Measurements from ENCODE around the gene BMP7.
"Not testable (repeated sequence)": the region's sequence is repeated elsewhere in the genome, so short reads cannot be mapped to it uniquely, and the experiment has no call there.

BMP7 gene

DNA sequence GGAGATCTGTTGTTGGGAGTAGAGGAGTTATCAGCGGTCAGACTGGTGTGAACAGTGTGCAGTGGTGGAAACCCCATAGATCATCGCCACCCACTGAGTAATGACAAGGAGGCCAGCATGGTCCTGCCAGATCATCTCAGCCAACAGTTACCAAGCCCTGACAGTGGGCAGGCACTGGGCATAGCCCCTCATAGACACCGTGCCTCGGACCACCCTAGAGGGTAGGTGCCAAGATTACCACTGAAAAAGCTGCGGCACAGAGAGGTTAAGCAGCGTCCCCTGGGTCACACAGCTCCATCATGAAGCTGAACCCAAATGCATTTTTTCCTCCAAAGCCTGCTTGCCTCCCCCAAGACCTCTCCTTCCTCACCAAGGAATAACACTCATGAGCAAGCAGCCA lies 21.5 kb upstream of the BMP7 start:
- no peak for DNase-seq (ENCODE audit: low read depth)

DNA sequence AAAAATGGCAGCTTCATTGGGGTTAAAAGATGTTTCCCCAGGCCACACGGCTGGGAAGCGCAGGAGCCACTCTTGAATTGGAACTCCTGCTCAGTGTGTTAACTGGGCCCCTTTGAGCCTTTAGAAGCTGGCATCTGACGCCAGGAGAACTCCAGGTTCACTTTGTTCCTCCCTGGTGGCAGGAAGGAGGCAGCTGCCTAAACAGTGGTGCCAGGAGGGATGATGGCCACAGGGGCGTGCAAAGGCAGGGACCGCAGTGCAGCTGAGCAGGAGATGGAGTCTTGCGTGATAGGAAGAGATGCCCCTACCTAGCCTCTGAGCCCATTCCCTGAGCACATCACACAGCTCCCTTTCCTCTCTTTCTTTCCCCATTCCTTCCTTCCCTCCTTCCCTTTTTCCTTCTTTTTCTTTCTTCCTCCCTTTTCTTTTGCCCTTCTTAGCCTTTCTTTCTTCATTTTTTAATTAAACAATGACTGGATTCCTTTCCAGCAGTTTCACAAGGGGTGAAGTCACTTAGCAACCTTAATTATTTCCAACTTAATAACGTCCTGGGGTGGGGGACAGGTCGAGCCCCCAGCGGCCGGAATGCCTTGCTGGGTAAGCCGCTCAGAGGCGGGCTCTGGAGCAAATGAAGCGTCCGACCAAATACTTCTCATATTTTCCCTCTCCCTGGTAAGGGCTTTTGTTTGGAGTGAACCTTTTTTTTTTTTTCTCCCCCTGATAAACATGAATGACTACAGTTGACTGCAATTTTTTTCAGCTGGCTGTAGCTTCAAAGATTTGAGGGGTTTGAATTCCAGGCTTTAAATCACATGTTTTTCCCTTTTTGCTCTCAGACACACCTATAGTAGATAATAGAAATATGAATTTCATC lies 20.8 kb upstream of the BMP7 start:
- no peak for DNase-seq (ENCODE audit: low read depth)

DNA sequence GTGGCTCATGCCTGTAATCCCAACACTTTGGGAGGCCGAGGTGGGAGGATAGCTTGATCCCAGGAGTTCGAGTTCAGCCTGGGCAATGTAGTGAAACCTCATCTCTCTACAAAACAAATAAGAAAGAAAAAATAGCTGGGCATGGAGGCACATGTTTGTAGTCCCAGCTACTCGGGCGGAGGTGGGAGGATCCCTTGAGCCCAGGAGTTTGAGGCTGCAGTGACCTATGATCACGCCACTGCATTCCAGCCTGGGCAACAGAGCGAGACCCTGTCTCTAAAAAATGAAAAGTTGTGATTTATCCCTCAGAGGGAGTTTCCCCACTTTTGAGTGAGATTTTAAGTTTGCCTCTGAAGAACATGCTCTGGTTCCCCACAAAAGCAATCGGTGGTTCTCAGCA lies 17.4 kb upstream of the BMP7 start:
- no peak for DNase-seq (ENCODE audit: low read depth)

DNA sequence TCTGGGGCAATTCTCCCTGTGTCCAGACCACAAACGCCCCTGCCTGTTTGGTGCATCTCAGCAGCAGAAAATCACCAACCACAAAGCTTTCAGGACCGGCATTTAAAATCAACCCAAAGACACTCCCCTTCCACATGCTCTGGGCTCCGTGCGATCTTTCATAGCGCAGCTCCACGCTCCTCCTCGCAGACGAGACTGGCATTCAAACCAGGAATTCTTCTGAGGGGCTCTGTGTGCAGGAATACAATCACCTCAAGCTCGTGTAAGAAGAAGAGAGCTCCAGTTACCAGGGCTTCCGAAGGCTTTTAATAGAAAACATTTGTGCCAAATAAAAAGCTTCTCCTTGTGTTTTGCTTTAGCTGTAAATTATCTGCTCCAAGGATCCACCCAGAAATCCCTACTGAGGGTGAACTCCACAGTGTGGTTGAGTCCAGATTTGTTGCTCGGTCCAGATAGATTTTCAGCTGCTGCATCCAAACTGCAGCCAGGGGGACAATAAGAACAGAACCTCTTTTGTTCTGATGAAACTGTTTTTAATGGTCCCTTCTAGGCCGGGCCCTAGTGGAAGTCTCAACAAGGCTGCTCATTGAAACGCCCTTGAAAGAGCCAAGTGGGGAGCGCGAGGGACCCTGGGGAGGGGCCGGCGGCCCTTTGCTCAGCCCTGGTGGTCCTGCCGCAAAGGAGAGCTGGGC lies 16.4 kb upstream of the BMP7 start:
- no peak for DNase-seq (ENCODE audit: low read depth)

DNA sequence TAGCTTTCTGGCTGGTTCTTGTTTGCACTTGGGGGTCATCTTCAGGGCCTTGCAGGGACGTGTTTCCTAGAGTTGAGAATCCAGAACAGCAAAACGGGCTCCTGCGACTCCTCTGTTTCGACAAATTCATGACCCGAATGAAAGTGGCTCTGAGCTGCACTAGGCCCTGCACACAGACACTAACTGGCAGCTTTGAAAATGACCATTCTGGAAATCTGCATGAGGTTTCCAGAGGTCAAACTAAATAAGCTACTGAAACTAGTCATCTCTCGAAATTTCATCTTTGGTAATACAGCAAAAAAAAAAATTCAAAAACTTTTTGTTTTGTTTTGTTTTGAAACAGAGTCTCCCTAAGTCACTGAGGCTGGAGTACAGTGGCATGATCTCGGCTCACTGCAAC lies 15.5 kb upstream of the BMP7 start:
- no peak for DNase-seq (ENCODE audit: low read depth)

DNA sequence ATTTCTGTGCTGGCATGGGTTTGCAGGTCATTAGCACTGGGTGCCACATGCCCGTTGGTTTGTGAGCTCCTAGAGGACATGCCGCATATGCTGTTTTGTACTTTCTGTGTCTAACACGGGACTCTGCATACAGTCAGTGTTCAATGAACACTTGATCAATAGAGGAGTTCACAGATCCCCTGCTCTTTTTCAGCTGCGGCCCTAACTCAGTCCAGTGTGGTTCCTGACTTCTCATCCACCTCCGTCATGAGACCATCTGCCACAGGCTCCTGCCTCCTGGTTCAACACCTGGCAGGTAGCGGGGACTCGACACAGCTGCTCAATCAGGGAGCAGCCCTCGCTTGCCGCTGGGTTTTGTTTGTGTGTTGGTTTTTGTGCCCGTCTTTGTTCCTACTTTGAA lies 13.8 kb upstream of the BMP7 start:
- DNase-seq (ENCODE audit: low read depth), result no peak

DNA sequence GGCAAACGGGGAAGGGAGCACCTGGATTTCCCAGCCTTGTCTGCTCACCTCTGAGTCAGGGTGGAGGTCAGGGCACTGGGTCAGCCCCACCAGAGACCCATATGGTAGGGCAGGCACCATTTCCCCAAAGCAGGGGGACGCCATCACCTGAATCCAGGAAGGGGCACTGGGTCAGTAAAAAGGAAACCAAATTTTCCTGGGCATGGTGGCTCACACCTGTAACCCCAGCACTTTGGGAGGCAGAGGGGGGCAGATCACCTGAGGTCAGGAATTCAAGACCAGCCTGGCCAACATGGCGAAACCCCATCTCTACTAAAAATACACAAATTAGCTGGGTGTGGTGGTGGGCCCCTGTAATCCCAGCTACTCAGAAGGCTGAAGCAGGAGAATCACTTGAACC lies 13.1 kb upstream of the BMP7 start:
- not testable (repeated sequence) for DNase-seq (ENCODE audit: low read depth)

DNA sequence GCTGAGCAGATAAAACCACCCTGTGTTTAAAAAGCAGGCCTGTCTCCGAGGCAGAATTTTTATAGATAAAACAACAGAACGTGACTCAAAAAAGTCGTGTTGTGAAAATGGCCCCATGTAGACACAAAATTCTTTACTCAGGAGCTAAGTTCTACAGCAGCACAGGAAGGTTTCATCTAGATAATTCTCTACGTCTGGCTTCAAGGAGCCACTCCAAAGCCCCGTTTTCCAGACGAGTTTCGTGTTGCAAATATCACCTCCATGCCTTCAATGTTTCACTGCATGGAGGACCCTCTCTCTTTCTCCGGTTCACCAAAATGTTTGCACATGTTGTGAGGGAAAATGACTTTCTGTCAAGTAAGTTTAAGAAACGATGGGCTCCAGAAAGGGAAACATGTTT lies 12.0 kb upstream of the BMP7 start:
- DNase-seq (ENCODE audit: low read depth), result no peak

DNA sequence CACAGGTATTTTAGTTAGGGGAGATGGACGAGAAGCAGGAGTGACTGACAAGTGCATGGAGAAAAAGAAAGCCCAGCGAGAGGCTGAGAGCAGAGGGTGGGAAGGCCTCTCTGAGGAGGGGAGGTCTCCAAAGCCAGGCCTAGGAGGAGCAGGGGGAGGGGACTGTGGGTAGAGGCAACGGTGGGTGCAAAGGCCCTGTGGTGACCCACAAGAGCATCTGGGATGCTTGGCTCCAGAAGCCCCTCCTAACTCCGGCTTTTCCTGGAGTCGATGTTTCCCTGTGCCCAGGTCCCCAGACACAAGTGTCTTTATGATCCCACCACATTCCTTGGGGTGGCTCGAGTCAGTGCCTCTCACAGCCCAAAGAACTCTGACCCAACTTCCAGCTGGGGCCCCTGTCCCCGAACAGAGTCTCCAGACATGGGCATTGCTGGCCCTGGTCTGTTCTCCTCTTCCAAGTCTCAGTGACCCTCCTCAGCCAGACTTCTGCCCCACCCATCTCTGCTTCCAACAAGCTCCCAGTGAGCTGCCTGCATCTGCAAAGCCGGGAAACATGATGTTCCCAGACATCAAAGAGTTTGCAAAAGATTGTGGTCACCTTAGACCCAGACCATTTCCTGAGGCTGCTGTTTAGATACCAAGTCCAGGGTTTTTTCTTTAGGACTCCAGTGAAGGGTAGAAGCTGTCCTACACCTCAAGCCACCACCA lies 11.1 kb upstream of the BMP7 start:
- DNase-seq (ENCODE audit: low read depth), result no peak

DNA sequence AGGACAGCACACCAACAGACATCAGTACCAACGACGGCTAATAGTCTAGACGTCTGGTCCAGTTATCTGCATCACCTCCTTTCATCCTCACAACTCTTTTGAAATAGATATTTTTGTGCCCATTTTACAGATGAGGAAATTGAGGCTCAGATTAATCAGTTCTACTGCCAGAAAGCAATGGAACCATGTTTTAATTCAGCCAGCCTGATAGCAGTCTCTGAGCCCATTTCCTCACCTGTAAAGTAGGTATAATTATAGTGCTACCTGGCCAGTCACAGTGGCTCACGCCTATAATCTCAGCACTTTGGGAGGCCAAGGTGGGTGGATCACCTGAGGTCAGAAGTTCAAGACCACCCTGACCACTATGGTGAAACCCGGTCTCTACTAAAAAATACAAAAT lies 9.8 kb upstream of the BMP7 start:
- DNase-seq (ENCODE audit: low read depth), result no peak

DNA sequence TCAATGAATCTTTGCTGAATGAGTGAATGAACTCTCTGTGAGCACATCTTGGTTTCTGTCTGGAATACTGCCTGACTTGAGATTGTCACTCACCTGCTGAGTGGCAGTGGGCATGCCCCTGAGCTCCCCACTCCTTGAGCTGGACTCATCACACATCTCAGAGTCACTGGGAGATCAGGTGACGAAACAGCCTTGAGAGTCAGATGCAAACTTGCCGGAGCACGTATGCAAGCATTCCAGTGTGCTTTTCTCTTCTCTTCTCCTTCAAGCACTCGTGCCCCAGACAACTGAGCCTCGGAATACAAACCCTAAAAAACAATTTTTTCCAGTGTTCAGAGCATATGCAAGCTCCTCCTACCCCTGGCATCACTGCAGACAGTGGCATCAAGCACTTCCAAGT lies 9.4 kb upstream of the BMP7 start:
- DNase-seq (ENCODE audit: low read depth), result no peak

DNA sequence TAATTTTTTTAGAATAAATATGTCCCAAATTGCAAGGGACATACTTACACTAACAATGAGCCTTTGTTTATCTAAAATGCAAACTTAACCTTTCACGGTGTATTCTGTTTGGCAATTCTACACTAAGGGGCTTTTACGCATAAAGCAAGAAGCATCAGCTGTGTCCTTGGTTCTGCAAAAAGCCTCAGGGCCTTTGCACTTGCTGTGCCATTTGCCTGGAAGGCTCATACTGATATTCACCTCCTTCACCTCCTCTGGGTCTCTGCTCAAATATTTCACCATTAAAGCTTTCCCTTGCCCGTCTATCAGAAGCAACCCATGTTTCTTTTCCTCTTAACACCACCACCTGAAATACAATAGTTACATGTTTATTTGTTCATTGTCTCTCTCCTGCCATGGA lies 8.9 kb upstream of the BMP7 start:
- DNase-seq (ENCODE audit: low read depth), result no peak

DNA sequence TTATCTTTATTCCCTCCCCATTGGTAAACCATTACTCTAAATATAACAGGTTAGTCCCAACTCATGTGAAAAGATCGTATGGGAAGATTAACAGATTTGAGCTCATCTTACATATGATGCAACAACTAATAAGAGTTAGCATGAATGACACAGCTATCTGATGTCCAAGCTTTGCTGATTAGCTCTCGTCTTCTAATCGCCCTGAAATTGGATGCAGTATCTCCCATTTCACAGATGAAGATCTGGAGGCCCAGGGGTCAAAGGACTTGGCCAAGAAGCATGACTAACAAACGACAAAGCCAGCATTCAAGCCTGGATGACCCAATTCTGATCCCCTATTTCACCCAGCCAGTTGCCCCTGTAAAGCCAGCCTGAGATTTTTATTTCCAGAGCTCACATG lies 8.4 kb upstream of the BMP7 start:
- no peak for DNase-seq (ENCODE audit: low read depth)

DNA sequence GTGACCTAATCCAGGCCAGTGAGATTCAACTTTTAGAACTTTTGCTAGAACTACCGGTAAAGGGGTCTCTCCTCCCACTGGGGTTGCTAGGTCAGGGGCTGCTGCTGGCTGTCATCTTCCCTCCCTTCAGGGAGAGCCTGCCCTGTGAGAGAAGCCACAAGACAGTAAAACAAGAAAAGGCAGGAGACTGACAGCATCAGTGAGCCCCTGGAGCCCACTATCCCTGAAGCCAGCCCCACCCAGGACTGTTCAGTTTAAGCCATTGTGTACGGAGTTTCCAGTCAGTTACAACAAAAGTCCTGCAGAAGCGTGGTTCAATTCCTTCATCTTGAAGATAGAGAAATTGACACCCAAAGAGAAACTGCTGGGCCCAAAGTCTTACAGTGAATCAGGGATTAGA lies 7.9 kb upstream of the BMP7 start:
- DNase-seq (ENCODE audit: low read depth), result no peak

DNA sequence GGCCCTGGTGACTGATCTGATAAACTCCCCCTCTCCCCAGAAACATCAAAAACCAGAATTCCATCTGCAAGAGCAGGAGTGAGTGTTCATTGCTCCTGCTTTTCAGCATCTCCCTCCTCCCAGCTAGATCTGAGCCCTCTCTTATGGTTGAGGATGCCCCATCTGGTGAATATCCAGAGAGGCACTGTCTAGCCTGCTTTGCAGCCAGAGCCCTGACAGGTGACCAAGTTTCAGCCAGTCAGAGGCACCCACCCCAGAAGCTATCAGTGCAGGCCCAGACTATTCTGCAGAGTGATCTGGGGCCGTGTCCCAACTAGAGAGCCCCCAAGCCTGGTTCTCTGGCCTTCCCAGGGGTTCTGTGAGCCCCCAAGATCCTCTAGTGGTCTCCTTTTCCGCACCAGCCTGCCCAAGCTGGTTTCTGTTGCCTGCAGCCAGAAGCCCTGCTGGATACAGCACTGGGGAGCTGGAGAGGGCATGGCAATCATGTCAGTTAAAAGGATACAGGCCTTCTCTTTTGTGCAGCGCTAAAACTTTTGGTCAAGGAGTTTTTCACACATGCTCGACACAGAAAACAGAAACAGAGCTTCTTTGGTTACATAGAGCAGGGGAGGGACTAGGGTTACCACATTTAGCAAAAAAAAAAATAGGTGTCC lies 6.6 kb upstream of the BMP7 start:
- DNase-seq (ENCODE audit: low read depth), result no peak

DNA sequence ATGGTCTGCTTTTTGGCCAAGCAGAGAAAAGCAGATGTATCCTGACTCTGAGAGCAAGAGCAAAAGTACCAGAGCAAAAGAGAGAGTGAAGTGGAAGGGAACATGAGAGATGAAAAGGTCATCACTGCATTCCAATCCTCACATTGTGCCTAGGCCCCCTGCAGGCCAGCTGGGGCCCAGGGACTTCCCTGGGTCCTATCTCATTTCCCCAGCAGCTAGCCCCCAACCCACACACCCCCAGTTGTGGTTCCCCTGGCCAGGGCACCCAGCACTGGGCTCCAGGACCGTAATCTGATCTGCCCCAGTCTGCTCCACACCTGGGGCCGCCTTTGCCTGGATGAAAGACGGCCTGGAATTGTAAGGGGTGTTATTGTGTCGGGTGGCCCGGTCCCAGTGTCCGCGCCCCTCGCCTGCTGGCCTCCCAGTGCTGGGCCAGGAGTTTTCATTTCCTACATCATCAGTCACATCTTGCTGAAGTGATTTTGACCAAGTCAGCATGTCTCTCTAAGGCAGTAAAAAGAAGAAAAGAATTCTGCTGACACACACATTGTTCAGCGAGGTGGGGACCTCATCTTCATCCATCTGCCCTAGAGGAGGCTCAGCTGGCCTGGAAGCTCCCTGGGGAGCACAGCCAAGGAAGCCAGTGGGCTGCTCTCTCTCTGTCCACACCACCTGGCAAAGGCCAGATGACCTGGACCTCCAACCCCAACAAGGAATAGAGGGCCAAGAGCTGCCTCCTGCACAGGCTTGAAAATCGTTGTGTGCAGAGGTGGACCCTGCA lies 4.0 kb upstream of the BMP7 start:
- DNase-seq (ENCODE audit: low read depth), result no peak

DNA sequence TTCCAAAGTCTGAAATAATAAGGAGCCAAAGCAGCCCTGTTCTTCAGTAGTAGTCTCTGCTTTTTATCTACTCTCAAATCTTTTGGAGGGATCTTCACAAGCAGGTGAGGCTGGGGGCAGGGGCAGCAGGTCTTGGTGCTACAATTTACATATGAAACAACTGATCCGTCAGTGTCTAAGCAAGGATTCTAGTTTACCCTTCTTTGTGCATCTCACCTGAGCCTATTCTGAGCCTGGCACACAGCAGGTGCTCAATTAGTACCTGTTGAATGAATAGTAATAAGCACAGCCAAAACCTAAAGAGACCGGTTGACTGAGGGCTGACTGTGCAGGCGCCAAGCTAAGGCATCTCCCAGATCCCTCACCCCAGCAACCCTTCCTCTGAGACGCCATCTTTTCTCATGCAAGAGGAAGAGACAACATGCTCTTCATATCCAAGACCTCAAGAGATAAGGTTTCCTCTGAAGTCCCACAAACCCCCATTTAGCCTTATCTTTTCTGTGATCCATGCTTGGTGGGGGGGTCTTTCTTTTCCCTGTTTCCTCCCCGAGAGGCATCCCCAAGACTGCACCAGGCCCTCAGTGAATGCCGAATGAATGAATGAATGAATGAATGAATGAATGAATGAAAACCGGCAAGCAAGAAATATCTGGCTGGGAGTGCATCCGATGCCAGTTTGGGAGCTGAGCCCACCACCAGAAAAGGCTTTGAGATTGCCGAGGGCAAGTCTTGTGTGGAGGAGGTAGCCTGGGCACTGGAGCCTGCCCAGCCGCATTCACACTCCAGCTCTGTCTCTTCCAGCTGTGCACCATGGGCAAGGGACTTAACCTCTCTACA lies 2.9 kb upstream of the BMP7 start:
- DNase-seq (ENCODE audit: low read depth), result no peak

DNA sequence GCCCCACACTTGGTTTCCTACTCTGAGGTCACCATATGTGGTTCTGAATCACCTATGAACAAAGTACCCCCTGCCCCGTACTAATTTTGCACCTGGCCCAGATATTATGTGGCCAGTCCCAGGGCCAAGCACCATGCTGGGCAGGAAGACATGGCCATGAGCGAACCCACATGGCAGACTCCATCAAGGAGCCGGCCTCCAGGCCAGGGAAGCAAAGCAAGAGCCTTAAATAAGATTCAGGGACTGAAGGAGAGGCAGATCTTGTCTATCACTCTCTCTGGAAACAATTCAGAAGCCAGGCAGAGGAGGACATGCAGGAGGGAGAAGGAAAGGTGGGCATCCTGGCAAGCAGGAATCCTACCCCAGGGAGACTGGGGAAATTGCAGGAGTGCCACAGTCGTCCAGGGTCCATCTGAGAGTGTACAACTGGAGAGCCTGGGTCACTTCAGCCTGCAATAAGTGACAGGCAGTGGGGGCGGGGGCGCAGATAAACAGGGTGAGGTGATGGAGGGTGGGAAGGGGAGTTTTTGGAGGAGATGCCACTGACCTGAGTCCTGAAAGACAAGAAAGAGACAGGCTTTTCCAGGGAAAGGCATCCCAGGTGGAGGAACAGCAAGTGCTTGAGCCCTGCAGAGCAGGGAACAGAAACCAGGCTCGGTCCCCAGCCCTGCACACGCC lies 2.1 kb upstream of the BMP7 start:
- no peak for DNase-seq (ENCODE audit: low read depth)

DNA sequence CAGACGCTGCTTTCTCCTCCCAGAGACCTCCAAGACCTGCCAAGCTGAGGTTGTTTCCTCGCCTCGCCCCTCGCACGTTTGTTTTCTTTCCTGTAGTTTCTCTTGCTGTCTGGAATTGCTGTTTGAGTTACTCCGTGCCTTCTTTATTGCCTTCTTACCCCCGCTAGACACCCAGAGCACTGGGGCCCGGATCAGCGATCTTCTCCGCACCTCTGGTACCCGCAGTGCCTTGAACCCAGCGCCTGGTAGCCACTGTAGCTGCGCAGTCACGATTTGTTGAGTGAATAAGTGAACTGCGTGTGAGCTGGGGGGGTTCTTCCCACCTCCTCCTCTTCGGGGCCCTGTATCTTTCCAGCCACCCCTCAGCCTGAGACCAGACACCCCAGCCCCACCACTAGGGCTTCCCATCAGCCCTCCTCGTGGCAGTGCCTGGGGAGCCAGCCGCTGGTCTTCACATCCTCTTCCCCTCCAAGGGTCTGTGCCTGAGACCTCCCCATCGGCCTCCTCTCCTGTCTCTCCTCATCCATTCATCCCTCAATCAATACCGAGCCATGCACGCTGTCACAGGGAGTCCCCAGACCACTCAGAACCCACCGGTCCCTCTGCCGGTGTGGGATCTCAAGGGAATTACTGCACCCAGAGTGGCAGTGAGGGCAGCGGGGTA lies 849 bp upstream of the BMP7 start:
- no peak for DNase-seq (ENCODE audit: low read depth)

DNA sequence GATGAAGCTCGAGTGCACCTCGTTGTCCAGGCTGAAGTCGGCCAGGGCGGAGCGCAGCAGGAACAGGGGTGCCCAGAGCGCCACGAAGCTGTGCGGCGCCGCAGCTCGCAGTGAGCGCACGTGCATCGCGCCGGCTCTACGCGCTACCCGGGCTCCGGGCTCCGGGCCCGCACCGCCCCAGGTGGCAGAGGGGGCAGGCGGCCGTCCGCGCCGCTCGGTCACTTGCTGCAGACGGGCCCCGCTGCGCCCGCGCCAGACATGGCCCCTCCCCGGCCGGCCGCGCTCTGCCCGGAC lies 497 bp downstream of the BMP7 start:
- DNase-seq (ENCODE audit: low read depth), result no peak
